GM06990 (cell line): Measurements from ENCODE around the gene HYAL4.
A peak's percentile ranks its signal among the peaks of the same experiment; 100 is the strongest.

Experiments used
- DNase-seq: peaks from one replicate; pipeline ENCODE4 v3.0.0-alpha.2; 2011; ENCODE audit not compliant: insufficient read length; ENCODE audit errors: extremely low read depth
- H3K27me3 ChIP-seq: replicated peaks from 2 replicates; pipeline ENCODE4 v1.6.0; 2011; ENCODE audit warnings: low read length; ENCODE audit not compliant: control insufficient read depth, insufficient read depth
- H3K36me3 ChIP-seq: 2 replicates; pipeline ENCODE4 v1.5.1; 2011; ENCODE audit warnings: low read length; ENCODE audit not compliant: control insufficient read depth, insufficient read depth
- H3K4me3 ChIP-seq: replicated peaks from 2 replicates; pipeline ENCODE4 v1.5.1; 2011; ENCODE audit warnings: low read depth, mild to moderate bottlenecking, control low read depth, low read length
- CTCF ChIP-seq: IDR thresholded peaks from 2 replicates; pipeline ENCODE4 v1.5.1; 2011; ENCODE audit warnings: low read length, control low read depth, mild to moderate bottlenecking, inconsistent platforms; ENCODE audit not compliant: insufficient read depth, poor library complexity, severe bottlenecking

The HYAL4 gene

GRCh38 chr7:123864966-123865365, 20.0 kb downstream of the HYAL4 start:
- H3K4me3 ChIP-seq = no peak overlapping the region
- no peak for TF ChIP-seq CTCF
- no peak for DNase-seq

DNA sequence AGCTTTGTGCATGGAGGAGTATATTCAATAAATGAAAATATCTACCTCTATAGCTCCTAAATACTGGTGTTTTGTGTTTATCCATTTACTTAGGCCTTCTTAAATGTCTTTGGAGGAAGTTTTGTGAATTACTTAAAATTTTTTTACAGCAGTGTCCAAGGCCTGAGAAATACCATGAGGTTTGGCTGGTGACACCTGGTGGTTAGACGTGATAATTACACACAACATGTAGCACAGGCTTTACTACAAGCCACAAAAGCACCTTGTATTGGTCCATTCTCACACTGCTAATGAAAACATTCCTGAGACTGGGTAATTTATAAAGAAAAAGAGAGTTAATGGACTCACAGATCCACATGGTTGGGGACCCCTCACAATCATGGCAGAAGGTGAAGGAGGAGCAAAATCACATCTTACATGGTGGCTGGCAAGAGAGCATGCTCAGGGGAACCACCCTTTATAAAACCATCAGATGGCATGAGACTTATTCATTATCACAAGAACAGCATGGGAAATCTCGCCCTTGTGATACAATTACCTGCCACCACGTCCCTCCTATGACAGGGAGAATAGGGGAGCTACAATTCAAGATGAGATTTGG, 20.6 kb downstream of the HYAL4 start:
- H3K27me3 ChIP-seq = no peaks in the 10 kb centered on the region
- H3K4me3 ChIP-seq = no peak overlapping the region
- peak; percentile 14 for DNase-seq
- TF ChIP-seq CTCF = peak; percentile 53
- H3K36me3 ChIP-seq = no peaks in the 10 kb centered on the region

More at GRCh38 chr7:123864966-123865365, 20.0 kb downstream of the HYAL4 start:
- Histone ChIP-seq H3K36me3 (no peaks in the 10 kb centered on the region), H3K27me3 (no peaks in the 10 kb centered on the region)

DNA sequence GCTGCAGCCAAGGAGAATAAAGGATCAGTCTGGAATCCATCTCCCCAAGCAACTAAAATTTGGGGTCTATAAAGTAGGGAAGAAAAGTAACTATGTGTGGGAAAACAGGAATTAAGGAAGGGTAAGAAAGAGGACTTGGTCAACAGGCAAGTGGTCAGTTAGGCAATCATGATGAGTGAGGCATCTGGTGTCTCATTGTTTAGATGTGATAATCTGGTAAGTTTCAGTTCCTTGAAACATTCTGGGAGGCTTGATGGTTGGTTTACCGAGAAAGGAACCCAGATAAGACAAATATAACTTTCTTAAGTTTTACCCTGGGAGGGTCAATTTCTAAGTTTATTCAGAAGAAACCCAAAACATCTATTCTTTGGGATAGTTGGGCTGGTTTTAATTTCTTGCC, 22.3 kb downstream of the HYAL4 start:
- no peak overlapping the region for H3K4me3 ChIP-seq
- DNase-seq = no peak
- no peak for TF ChIP-seq CTCF
- H3K27me3 ChIP-seq = no peaks in the 10 kb centered on the region
- no peaks in the 10 kb centered on the region for H3K36me3 ChIP-seq

GRCh38 chr7:123871998-123872867, 27.3 kb downstream of the HYAL4 start:
- no peak for DNase-seq
- Histone ChIP-seq H3K4me3 (no peak overlapping the region), H3K36me3 (no peaks in the 10 kb centered on the region), H3K27me3 (no peaks in the 10 kb centered on the region)
- peak; percentile 63 for TF ChIP-seq CTCF

DNA sequence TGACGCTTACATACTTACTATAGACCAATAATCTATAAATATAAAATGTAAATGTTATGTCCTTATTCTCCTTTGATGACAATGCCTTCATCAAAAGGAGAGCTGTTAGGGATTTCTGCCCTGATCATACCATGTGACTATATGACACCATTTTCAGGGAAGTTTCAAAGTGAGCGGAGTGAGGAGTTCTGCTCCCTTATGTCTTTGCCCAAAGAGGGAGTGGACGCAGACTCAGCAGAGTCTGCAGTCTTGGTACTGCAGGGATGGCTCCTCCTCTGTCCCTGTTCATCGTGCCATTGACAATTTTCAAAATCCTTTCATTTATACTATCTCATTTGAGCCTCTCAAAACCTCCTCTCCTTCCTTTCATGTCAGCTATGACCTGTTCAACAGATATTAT, 27.9 kb downstream of the HYAL4 start:
- no peak for TF ChIP-seq CTCF
- H3K27me3 ChIP-seq = no peaks in the 10 kb centered on the region

More for the DNA sequence above, 27.9 kb downstream of the HYAL4 start:
- H3K36me3 ChIP-seq = no peaks in the 10 kb centered on the region
- DNase-seq = no peak
- no peak overlapping the region for H3K4me3 ChIP-seq
